ENCODE data around the gene CBS. TPM values are rescaled to one million over a fixed set of nuclear protein-coding genes. Genes with fewer than 3 reads are reported as not detected.

CBS gene
- total and polyA plus RNA-seq, 2 donors (not counting 1 experiment from before 2014, with no cell fraction given) = 0.15 to 2.0 TPM

GRCh38 chr21:43021756-43022600 lies 53.7 kb downstream of the CBS start:
- H3K27ac ChIP-seq (ENCODE audit: low read length in 2 of 2) = no peak overlapping the region
- ATAC-seq (ENCODE audit: low read depth) (no peak), DNase-seq (no peak)
- no peaks in the 10 kb centered on the region for H3K27me3 Mint-ChIP-seq
- H3K36me3 ChIP-seq (replicated peaks in 1 of 2; ENCODE audit: control extremely low read depth in 1 of 2, control insufficient read depth in 1 of 2, extremely low read depth in 1 of 2, insufficient read depth in 2 of 2, low read length in 1 of 2) = peaks cover 2 to 42% of the 10 kb centered on the region in 2 experiments
- H3K9me3 Mint-ChIP-seq (ENCODE audit: insufficient read depth) = no peaks in the 10 kb centered on the region
- H3K4me2 ChIP-seq (replicated peaks; ENCODE audit: low read depth, low read length, poor library complexity, severe bottlenecking) = no peak overlapping the region
- H3K4me1 Mint-ChIP-seq = peaks cover 19% of the 10 kb centered on the region
- intact Hi-C loops (cut with micrococcal nuclease) = no loop called here
- POLR2A ChIA-PET = no interaction called here
- CTCF ChIA-PET = no interaction called here
- 98% methylated on average over 24 of the region's 28 CpGs for WGBS (ENCODE audit: insufficient coverage)
- no peaks in the 10 kb centered on the region for H3K79me2 ChIP-seq (ENCODE audit: control insufficient read depth, insufficient read depth, low read length)
- no peak overlapping the region for H3K4me3 Mint-ChIP-seq
- H2AFZ ChIP-seq (ENCODE audit: insufficient read depth, low read depth, low read length, poor library complexity, severe bottlenecking) = no peak overlapping the region
- H3K4me1 ChIP-seq (ENCODE audit: control insufficient read depth in 2 of 2, insufficient read depth in 2 of 2, low read length in 2 of 2) = peaks cover 0 to 33% of the 10 kb centered on the region in 2 donors
- no peak overlapping the region for H3K27ac Mint-ChIP-seq
- H3K4me3 ChIP-seq (ENCODE audit: control extremely low read depth in 1 of 5, extremely low read depth in 1 of 5, insufficient read depth in 1 of 5, low read depth in 2 of 5, low read length in 4 of 5) = no peak overlapping the region
- no peaks in the 10 kb centered on the region for H4K20me1 ChIP-seq (ENCODE audit: control insufficient read depth, insufficient read depth, low read length, poor library complexity, severe bottlenecking)
- no peak for TF ChIP-seq EZH2 (IDR thresholded peaks at IDR 0.05; ENCODE audit: borderline replicate concordance, insufficient read depth, low read depth, low read length, poor library complexity, severe bottlenecking)
- TF ChIP-seq CTCF (IDR thresholded peaks at IDR 0.05) = no peak
- H3K27me3 ChIP-seq (replicated peaks in 1 of 4; ENCODE audit: control extremely low read depth in 1 of 4, control insufficient read depth in 3 of 4, insufficient read depth in 4 of 4, low read length in 3 of 4) = no peaks in the 10 kb centered on the region
- no peaks in the 10 kb centered on the region for H3K9me3 ChIP-seq (ENCODE audit: control extremely low read depth in 1 of 3, control insufficient read depth in 2 of 3, insufficient read depth in 1 of 3, low read length in 2 of 3)
- H3K9ac ChIP-seq (ENCODE audit: low read length) = no peak overlapping the region

- Mint-ChIP-seq H3K4me3 (no peak overlapping the region), H3K27me3 (no peaks in the 10 kb centered on the region), H3K9me3 (ENCODE audit: insufficient read depth) (no peaks in the 10 kb centered on the region), H3K4me1 (peaks cover 26% of the 10 kb centered on the region), H3K27ac (no peak overlapping the region)
- Histone ChIP-seq H3K4me3 (ENCODE audit: control extremely low read depth in 1 of 5, extremely low read depth in 1 of 5, insufficient read depth in 1 of 5, low read depth in 2 of 5, low read length in 4 of 5) (no peak overlapping the region), H3K79me2 (ENCODE audit: control insufficient read depth, insufficient read depth, low read length) (no peaks in the 10 kb centered on the region), H3K9ac (ENCODE audit: low read length) (no peak overlapping the region), H4K20me1 (ENCODE audit: control insufficient read depth, insufficient read depth, low read length, poor library complexity, severe bottlenecking) (no peaks in the 10 kb centered on the region), H3K4me2 (replicated peaks; ENCODE audit: low read depth, low read length, poor library complexity, severe bottlenecking) (no peak overlapping the region), H3K4me1 (ENCODE audit: control insufficient read depth in 2 of 2, insufficient read depth in 2 of 2, low read length in 2 of 2) (peaks cover 7 to 40% of the 10 kb centered on the region in 2 donors), H3K27ac (ENCODE audit: low read length in 2 of 2) (no peak overlapping the region), H3K36me3 (replicated peaks in 1 of 2; ENCODE audit: control extremely low read depth in 1 of 2, control insufficient read depth in 1 of 2, extremely low read depth in 1 of 2, insufficient read depth in 2 of 2, low read length in 1 of 2) (peaks cover 2 to 40% of the 10 kb centered on the region in 2 experiments), H2AFZ (ENCODE audit: insufficient read depth, low read depth, low read length, poor library complexity, severe bottlenecking) (no peak overlapping the region), H3K27me3 (replicated peaks in 1 of 4; ENCODE audit: control extremely low read depth in 1 of 4, control insufficient read depth in 3 of 4, insufficient read depth in 4 of 4, low read length in 3 of 4) (no peaks in the 10 kb centered on the region), H3K9me3 (ENCODE audit: control extremely low read depth in 1 of 3, control insufficient read depth in 2 of 3, insufficient read depth in 1 of 3, low read length in 2 of 3) (no peaks in the 10 kb centered on the region)
- intact Hi-C loops (cut with micrococcal nuclease) = no loop called here
- DNase-seq (no peak), ATAC-seq (ENCODE audit: low read depth) (no peak)
- WGBS (ENCODE audit: insufficient coverage) = 98% methylated on average over 9 of the region's 10 CpGs
- TF ChIP-seq EZH2 (IDR thresholded peaks at IDR 0.05; ENCODE audit: borderline replicate concordance, insufficient read depth, low read depth, low read length, poor library complexity, severe bottlenecking) (no peak), CTCF (IDR thresholded peaks at IDR 0.05) (no peak)
- ChIA-PET CTCF (no interaction called here), POLR2A (no interaction called here)
These were observed 54.4 kb downstream of the CBS start for GRCh38 chr21:43021191-43021590.
